ENCODE measurements around the gene LSAMP. TPM values are rescaled to one million over a fixed set of nuclear protein-coding genes. Genes with fewer than 3 reads are reported as not detected.

LSAMP gene
- polyA plus RNA-seq, 2 of the 4 experiments (the other 2 are of a cell fraction) = 0.12 to 0.53 TPM

DNA sequence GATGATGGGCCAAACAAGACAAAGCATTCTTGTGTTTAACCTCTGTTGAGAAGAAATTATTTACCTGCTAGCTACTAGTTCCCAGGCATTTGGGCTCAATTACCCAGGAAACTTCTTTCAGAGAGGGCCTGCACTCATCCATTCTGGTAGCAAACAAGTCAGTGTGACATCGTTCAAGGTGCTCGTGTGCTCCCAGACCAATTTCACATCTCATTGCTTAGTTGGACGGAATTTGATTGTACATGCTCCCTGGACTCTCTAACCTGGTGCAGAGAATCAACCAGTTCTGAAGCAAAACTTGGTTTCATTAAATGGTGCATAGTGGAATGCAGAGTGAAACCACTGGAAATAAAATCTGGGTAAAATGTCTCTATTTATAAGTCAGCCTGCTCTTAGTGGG, 392.7 kb downstream of the LSAMP start:
- TF ChIP-seq FOXS1 (CRISPR knock-in tag; IDR thresholded peaks at IDR 0.05) (no peak), HOXA7 (CRISPR knock-in tag; IDR thresholded peaks at IDR 0.05) (no peak), NFE2L2 (conservative IDR thresholded peaks at IDR 0.05; ENCODE audit: low read length) (no peak), GATA3 (IDR thresholded peaks at IDR 0.05; ENCODE audit: borderline replicate concordance) (no peak), JUN (IDR thresholded peaks at IDR 0.05) (no peak), EHMT2 (IDR thresholded peaks at IDR 0.05; ENCODE audit: low read depth) (no peak), RARB (CRISPR knock-in tag; IDR thresholded peaks at IDR 0.05) (no peak), CHD4 (IDR thresholded peaks at IDR 0.05; ENCODE audit: borderline replicate concordance) (no peak), CEBPB (IDR thresholded peaks at IDR 0.05) (no peak), RNF2 (IDR thresholded peaks at IDR 0.05; ENCODE audit: borderline replicate concordance, low read depth) (no peak), TP53 (CRISPR knock-in tag; IDR thresholded peaks at IDR 0.05) (no peak)
- TF ChIP-seq, protein P1, sequence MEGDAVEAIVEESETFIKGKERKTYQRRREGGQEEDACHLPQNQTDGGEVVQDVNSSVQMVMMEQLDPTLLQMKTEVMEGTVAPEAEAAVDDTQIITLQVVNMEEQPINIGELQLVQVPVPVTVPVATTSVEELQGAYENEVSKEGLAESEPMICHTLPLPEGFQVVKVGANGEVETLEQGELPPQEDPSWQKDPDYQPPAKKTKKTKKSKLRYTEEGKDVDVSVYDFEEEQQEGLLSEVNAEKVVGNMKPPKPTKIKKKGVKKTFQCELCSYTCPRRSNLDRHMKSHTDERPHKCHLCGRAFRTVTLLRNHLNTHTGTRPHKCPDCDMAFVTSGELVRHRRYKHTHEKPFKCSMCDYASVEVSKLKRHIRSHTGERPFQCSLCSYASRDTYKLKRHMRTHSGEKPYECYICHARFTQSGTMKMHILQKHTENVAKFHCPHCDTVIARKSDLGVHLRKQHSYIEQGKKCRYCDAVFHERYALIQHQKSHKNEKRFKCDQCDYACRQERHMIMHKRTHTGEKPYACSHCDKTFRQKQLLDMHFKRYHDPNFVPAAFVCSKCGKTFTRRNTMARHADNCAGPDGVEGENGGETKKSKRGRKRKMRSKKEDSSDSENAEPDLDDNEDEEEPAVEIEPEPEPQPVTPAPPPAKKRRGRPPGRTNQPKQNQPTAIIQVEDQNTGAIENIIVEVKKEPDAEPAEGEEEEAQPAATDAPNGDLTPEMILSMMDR (IDR thresholded peaks at IDR 0.05) = no peak
- TF ChIP-seq, protein P2, sequence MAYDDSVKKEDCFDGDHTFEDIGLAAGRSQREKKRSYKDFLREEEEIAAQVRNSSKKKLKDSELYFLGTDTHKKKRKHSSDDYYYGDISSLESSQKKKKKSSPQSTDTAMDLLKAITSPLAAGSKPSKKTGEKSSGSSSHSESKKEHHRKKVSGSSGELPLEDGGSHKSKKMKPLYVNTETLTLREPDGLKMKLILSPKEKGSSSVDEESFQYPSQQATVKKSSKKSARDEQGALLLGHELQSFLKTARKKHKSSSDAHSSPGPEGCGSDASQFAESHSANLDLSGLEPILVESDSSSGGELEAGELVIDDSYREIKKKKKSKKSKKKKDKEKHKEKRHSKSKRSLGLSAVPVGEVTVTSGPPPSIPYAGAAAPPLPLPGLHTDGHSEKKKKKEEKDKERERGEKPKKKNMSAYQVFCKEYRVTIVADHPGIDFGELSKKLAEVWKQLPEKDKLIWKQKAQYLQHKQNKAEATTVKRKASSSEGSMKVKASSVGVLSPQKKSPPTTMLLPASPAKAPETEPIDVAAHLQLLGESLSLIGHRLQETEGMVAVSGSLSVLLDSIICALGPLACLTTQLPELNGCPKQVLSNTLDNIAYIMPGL (CRISPR knock-in tag; IDR thresholded peaks at IDR 0.05; ENCODE audit: borderline replicate concordance) = no peak
- DNase-seq (ENCODE audit: low read depth in 1 of 2, low spot score in 1 of 2) = no peak
- H3K9me3 ChIP-seq = no peaks in the 10 kb centered on the region
- ChIA-PET POLR2A (no interaction called here), CTCF (no interaction called here)
- H3K4me2 ChIP-seq = no peak overlapping the region
- WGBS (ENCODE audit: missing lambda C conversion rate) = 11% methylated on average over 3 of the region's 3 CpGs
- H3K4me1 ChIP-seq = no peaks in the 10 kb centered on the region
- no peak overlapping the region for H3K27ac ChIP-seq
- ATAC-seq = no peak
- H3K4me3 ChIP-seq = no peak overlapping the region
- no peak for FAIRE-seq

DNA sequence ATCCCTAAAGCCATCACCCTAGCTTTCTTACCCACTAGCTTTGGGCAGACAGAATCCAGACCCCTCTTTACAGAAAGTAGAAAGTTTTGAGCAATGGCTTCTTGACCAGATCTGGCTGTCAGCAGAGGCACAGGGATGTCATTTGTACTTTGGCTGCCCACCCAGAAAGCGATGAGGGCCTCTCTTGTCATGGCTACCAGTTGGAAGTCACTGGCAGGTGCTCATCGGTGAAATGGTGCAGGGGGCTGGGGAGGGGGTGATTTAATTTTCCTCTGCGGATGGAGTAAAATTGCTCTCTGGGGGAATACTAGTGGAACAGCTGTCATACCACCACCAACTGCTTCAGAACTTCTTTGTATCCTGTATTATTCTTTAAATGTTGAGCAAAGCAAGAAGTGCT, 393.7 kb downstream of the LSAMP start:
- Histone ChIP-seq H3K4me3 (no peak overlapping the region), H3K9me3 (no peaks in the 10 kb centered on the region), H3K27ac (no peak overlapping the region), H3K4me2 (no peak overlapping the region), H3K4me1 (no peaks in the 10 kb centered on the region)
- FAIRE-seq = no peak
- POLR2A ChIA-PET = no interaction called here
- CTCF ChIA-PET = interaction anchor here (0.7 kb wide), 1 partner anchor 18 kb away, joined by 3 read pairs; no protein-coding TSS in a partner anchor
- DNase-seq (ENCODE audit: low read depth in 1 of 2, low spot score in 1 of 2) = no peak
- 41% methylated on average over 3 of the region's 3 CpGs for WGBS (ENCODE audit: missing lambda C conversion rate)
- ATAC-seq = no peak
- TF ChIP-seq ESRRA (IDR thresholded peaks at IDR 0.05; ENCODE audit: borderline replicate concordance, low read length) = no peak
- TF ChIP-seq ZNF302 (CRISPR knock-in tag; IDR thresholded peaks at IDR 0.05) = no peak
- no peak for TF ChIP-seq JUNB (IDR thresholded peaks at IDR 0.05)
- TF ChIP-seq CEBPB (IDR thresholded peaks at IDR 0.05) = no peak
- TF ChIP-seq, protein P3, sequence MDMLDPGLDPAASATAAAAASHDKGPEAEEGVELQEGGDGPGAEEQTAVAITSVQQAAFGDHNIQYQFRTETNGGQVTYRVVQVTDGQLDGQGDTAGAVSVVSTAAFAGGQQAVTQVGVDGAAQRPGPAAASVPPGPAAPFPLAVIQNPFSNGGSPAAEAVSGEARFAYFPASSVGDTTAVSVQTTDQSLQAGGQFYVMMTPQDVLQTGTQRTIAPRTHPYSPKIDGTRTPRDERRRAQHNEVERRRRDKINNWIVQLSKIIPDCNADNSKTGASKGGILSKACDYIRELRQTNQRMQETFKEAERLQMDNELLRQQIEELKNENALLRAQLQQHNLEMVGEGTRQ (IDR thresholded peaks at IDR 0.05) = no peak
- TF ChIP-seq, protein P4, sequence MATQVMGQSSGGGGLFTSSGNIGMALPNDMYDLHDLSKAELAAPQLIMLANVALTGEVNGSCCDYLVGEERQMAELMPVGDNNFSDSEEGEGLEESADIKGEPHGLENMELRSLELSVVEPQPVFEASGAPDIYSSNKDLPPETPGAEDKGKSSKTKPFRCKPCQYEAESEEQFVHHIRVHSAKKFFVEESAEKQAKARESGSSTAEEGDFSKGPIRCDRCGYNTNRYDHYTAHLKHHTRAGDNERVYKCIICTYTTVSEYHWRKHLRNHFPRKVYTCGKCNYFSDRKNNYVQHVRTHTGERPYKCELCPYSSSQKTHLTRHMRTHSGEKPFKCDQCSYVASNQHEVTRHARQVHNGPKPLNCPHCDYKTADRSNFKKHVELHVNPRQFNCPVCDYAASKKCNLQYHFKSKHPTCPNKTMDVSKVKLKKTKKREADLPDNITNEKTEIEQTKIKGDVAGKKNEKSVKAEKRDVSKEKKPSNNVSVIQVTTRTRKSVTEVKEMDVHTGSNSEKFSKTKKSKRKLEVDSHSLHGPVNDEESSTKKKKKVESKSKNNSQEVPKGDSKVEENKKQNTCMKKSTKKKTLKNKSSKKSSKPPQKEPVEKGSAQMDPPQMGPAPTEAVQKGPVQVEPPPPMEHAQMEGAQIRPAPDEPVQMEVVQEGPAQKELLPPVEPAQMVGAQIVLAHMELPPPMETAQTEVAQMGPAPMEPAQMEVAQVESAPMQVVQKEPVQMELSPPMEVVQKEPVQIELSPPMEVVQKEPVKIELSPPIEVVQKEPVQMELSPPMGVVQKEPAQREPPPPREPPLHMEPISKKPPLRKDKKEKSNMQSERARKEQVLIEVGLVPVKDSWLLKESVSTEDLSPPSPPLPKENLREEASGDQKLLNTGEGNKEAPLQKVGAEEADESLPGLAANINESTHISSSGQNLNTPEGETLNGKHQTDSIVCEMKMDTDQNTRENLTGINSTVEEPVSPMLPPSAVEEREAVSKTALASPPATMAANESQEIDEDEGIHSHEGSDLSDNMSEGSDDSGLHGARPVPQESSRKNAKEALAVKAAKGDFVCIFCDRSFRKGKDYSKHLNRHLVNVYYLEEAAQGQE (IDR thresholded peaks at IDR 0.05) = no peak
- no peak for TF ChIP-seq PHF8 (IDR thresholded peaks at IDR 0.05; ENCODE audit: borderline replicate concordance, low read depth)
- TF ChIP-seq, protein P5, sequence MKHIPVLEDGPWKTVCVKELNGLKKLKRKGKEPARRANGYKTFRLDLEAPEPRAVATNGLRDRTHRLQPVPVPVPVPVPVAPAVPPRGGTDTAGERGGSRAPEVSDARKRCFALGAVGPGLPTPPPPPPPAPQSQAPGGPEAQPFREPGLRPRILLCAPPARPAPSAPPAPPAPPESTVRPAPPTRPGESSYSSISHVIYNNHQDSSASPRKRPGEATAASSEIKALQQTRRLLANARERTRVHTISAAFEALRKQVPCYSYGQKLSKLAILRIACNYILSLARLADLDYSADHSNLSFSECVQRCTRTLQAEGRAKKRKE (CRISPR knock-in tag; IDR thresholded peaks at IDR 0.05; ENCODE audit: low read depth) = no peak
- TF ChIP-seq, protein P6, sequence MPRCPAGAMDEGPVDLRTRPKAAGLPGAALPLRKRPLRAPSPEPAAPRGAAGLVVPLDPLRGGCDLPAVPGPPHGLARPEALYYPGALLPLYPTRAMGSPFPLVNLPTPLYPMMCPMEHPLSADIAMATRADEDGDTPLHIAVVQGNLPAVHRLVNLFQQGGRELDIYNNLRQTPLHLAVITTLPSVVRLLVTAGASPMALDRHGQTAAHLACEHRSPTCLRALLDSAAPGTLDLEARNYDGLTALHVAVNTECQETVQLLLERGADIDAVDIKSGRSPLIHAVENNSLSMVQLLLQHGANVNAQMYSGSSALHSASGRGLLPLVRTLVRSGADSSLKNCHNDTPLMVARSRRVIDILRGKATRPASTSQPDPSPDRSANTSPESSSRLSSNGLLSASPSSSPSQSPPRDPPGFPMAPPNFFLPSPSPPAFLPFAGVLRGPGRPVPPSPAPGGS (IDR thresholded peaks at IDR 0.05) = no peak
- TF ChIP-seq, protein P7, sequence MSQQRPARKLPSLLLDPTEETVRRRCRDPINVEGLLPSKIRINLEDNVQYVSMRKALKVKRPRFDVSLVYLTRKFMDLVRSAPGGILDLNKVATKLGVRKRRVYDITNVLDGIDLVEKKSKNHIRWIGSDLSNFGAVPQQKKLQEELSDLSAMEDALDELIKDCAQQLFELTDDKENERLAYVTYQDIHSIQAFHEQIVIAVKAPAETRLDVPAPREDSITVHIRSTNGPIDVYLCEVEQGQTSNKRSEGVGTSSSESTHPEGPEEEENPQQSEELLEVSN (IDR thresholded peaks at IDR 0.05; ENCODE audit: borderline replicate concordance, low read depth) = no peak
- no peak for TF ChIP-seq EHMT2 (IDR thresholded peaks at IDR 0.05; ENCODE audit: low read depth)
- no peak for TF ChIP-seq SMC3 (IDR thresholded peaks at IDR 0.05)
- no peak for TF ChIP-seq POLR2A (IDR thresholded peaks at IDR 0.05; ENCODE audit: low read length)
- TF ChIP-seq, protein P8, sequence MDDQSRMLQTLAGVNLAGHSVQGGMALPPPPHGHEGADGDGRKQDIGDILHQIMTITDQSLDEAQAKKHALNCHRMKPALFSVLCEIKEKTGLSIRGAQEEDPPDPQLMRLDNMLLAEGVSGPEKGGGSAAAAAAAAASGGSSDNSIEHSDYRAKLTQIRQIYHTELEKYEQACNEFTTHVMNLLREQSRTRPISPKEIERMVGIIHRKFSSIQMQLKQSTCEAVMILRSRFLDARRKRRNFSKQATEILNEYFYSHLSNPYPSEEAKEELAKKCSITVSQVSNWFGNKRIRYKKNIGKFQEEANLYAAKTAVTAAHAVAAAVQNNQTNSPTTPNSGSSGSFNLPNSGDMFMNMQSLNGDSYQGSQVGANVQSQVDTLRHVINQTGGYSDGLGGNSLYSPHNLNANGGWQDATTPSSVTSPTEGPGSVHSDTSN (IDR thresholded peaks at IDR 0.05) = no peak
- no peak for TF ChIP-seq EP300 (IDR thresholded peaks at IDR 0.05)
